Astrocyte (in vitro differentiated cells and primary cell): ENCODE measurements around the gene TSPAN14. TPM values are rescaled to one million over a fixed set of nuclear protein-coding genes. Genes with fewer than 3 reads are reported as not detected.
A peak's percentile ranks its signal among the peaks of the same experiment; 100 is the strongest.

Experiments used
- DNase-seq: peaks from one replicate; pipeline ENCODE4 v3.0.0-alpha.2; 2010; ENCODE audit warnings: low read depth
- FAIRE-seq: peaks from 2 replicates; lab custom pipeline; 2011; peaks lifted over from hg19 to GRCh38; lab: Jason Lieb, UNC
- H2AFZ ChIP-seq: 2 replicates; pipeline ENCODE4 v1.6.0; 2012; ENCODE audit warnings: low read depth, low read length, inconsistent platforms
- H3K27ac ChIP-seq: 2 replicates; pipeline ENCODE4 v1.5.1; 2011; ENCODE audit warnings: low read depth, low read length, inconsistent platforms
- H3K27me3 ChIP-seq: 2 replicates; pipeline ENCODE4 v1.6.0; 2011; ENCODE audit warnings: low read length, inconsistent platforms; ENCODE audit not compliant: insufficient read depth
- H3K36me3 ChIP-seq: 2 replicates; pipeline ENCODE4 v1.5.1; 2011; ENCODE audit warnings: low read length, inconsistent platforms; ENCODE audit not compliant: insufficient read depth
- H3K4me1 ChIP-seq: 2 replicates; pipeline ENCODE4 v1.5.1; 2011; ENCODE audit warnings: low read length, inconsistent platforms; ENCODE audit not compliant: insufficient read depth
- H3K4me2 ChIP-seq: 2 replicates; pipeline ENCODE4 v1.6.0; 2012; ENCODE audit warnings: low read length, inconsistent platforms
- H3K4me3 ChIP-seq: 2 replicates; pipeline ENCODE4 v1.5.1; 2011; ENCODE audit warnings: low read depth, mild to moderate bottlenecking, low read length, inconsistent platforms; ENCODE audit not compliant: insufficient read depth
- H3K79me2 ChIP-seq: 2 replicates; pipeline ENCODE4 v1.6.0; 2012; ENCODE audit warnings: mild to moderate bottlenecking, low read length, inconsistent platforms; ENCODE audit not compliant: insufficient read depth
- H3K9ac ChIP-seq: 2 replicates; pipeline ENCODE4 v1.6.0; 2012; ENCODE audit warnings: mild to moderate bottlenecking, low read length, inconsistent platforms
- H3K9me3 ChIP-seq: 2 replicates; pipeline ENCODE4 v1.5.1; 2012; ENCODE audit warnings: low read depth, mild to moderate bottlenecking, low read length, inconsistent platforms; ENCODE audit not compliant: insufficient read depth
- H4K20me1 ChIP-seq: 2 replicates; pipeline ENCODE4 v1.6.0; 2012; ENCODE audit warnings: low read length, inconsistent platforms; ENCODE audit not compliant: insufficient read depth
- H3K27ac Mint-ChIP-seq: one replicate; pipeline ENCODE4 v1.8.0; 2021; ENCODE audit warnings: mild to moderate bottlenecking, mixed read lengths; ENCODE audit not compliant: unreplicated experiment
- H3K27me3 Mint-ChIP-seq: one replicate; pipeline ENCODE4 v1.8.0; 2021; ENCODE audit warnings: low read depth, mixed read lengths; ENCODE audit not compliant: unreplicated experiment
- H3K36me3 Mint-ChIP-seq: one replicate; pipeline ENCODE4 v1.8.0; 2021; ENCODE audit warnings: low read depth, mixed read lengths; ENCODE audit not compliant: unreplicated experiment
- H3K4me1 Mint-ChIP-seq: one replicate; pipeline ENCODE4 v1.8.0; 2021; ENCODE audit warnings: low read depth, mixed read lengths; ENCODE audit not compliant: unreplicated experiment
- H3K4me3 Mint-ChIP-seq: one replicate; pipeline ENCODE4 v1.8.0; 2021; ENCODE audit warnings: mild to moderate bottlenecking, moderate library complexity, mixed read lengths; ENCODE audit not compliant: unreplicated experiment
- H3K9me3 Mint-ChIP-seq: one replicate; pipeline ENCODE4 v1.8.0; 2021; ENCODE audit warnings: mild to moderate bottlenecking, mixed read lengths; ENCODE audit not compliant: unreplicated experiment
- CTCF ChIP-seq: IDR thresholded peaks from 2 replicates; pipeline ENCODE4 v1.5.1; 2011; ENCODE audit warnings: low read depth, mild to moderate bottlenecking, inconsistent platforms, low read length, moderate library complexity; ENCODE audit not compliant: insufficient read depth
- EZH2 ChIP-seq: IDR thresholded peaks from 2 replicates; pipeline ENCODE4 v1.6.1; 2012; ENCODE audit warnings: mild to moderate bottlenecking, low read length, inconsistent platforms; ENCODE audit not compliant: insufficient read depth
- total RNA-seq: library from RNA; stranded (reverse); gene quantifications from 2 replicates; pipeline ENCODE4 v1.2.1, GENCODE V29; 2021

TSPAN14 gene
- total RNA-seq, 1 donor from 2014 or later: 140 TPM

- FAIRE-seq: no peak
- Histone ChIP-seq H3K4me1 (peaks cover 24% of the 10 kb centered on the region), H3K36me3 (no peaks in the 10 kb centered on the region), H3K9me3 (no peaks in the 10 kb centered on the region), H3K9ac (no peak overlapping the region), H3K4me2 (peak overlapping the region; percentile 78), H3K27ac (no peak overlapping the region), H4K20me1 (no peaks in the 10 kb centered on the region), H2AFZ (peak overlapping the region; percentile 53), H3K4me3 (no peak overlapping the region), H3K27me3 (no peaks in the 10 kb centered on the region), H3K79me2 (no peaks in the 10 kb centered on the region)
- H3K9me3 Mint-ChIP-seq: no peaks in the 10 kb centered on the region
- DNase-seq: peak; percentile 34
- TF ChIP-seq EZH2 (no peak), CTCF (no peak)
- H3K27me3 Mint-ChIP-seq: no peaks in the 10 kb centered on the region
- H3K4me1 Mint-ChIP-seq: peaks cover 28% of the 10 kb centered on the region
- H3K27ac Mint-ChIP-seq: no peak overlapping the region
- H3K36me3 Mint-ChIP-seq: peaks cover 5% of the 10 kb centered on the region
- no peak overlapping the region for H3K4me3 Mint-ChIP-seq
These were observed 40.7 kb upstream of the TSPAN14 start for GRCh38 chr10:80413271-80413996.

- peaks cover 5% of the 10 kb centered on the region for H3K36me3 Mint-ChIP-seq
- DNase-seq (no peak), FAIRE-seq (no peak)
- H3K27me3 ChIP-seq: no peaks in the 10 kb centered on the region
- H3K4me2 ChIP-seq: peak overlapping the region; percentile 78
- H3K27ac ChIP-seq: no peak overlapping the region
- H3K27me3 Mint-ChIP-seq: no peaks in the 10 kb centered on the region
- no peak for TF ChIP-seq CTCF
- no peak for TF ChIP-seq EZH2
- H3K9ac ChIP-seq: no peak overlapping the region
- H3K79me2 ChIP-seq: no peaks in the 10 kb centered on the region
- no peaks in the 10 kb centered on the region for H3K9me3 ChIP-seq
- H2AFZ ChIP-seq: no peak overlapping the region
- peaks cover 29% of the 10 kb centered on the region for H3K4me1 Mint-ChIP-seq
- H3K4me1 ChIP-seq: peaks cover 16% of the 10 kb centered on the region
- H3K9me3 Mint-ChIP-seq: no peaks in the 10 kb centered on the region
- H4K20me1 ChIP-seq: no peaks in the 10 kb centered on the region
- H3K27ac Mint-ChIP-seq: no peak overlapping the region
- H3K4me3 Mint-ChIP-seq: no peak overlapping the region
- no peaks in the 10 kb centered on the region for H3K36me3 ChIP-seq
- no peak overlapping the region for H3K4me3 ChIP-seq
These were observed 39.8 kb upstream of the TSPAN14 start for GRCh38 chr10:80414142-80414895.
